ENCODE results near the gene ADGRV1. TPM values are rescaled to one million over a fixed set of nuclear protein-coding genes. Genes with fewer than 3 reads are reported as not detected.

The ADGRV1 gene
- polyA plus RNA-seq, 2 of the 4 experiments (the other 2 are of a cell fraction): 0.70 to 3.7 TPM

GRCh38 chr5:90902170-90902569, 343.6 kb downstream of the ADGRV1 start:
- DNase-seq (ENCODE audit: low read depth in 1 of 2, low spot score in 1 of 2): no peak
- peaks cover 28% of the 10 kb centered on the region for H3K4me1 ChIP-seq
- no peaks in the 10 kb centered on the region for H3K9me3 ChIP-seq
- ChIA-PET CTCF (interaction anchor here (0.7 kb wide), 1 partner anchor 30 kb away, joined by 3 read pairs; no protein-coding TSS in a partner anchor), POLR2A (no interaction called here)
- no peak for FAIRE-seq
- H3K4me2 ChIP-seq: no peak overlapping the region
- no peak for ATAC-seq
- 85% methylated on average over 4 of the region's 4 CpGs for whole genome bisulfite sequencing (ENCODE audit: missing lambda C conversion rate)
- TF ChIP-seq RNF2 (IDR thresholded peaks at IDR 0.05; ENCODE audit: borderline replicate concordance, low read depth) (no peak), JUNB (IDR thresholded peaks at IDR 0.05) (no peak), ZFP36 (IDR thresholded peaks at IDR 0.05; ENCODE audit: borderline replicate concordance, partially characterized antibody) (no peak), CTCF (IDR thresholded peaks at IDR 0.05) (no peak), HEYL (CRISPR knock-in tag; IDR thresholded peaks at IDR 0.05) (no peak), CHD2 (IDR thresholded peaks at IDR 0.05; ENCODE audit: low read length, partially characterized antibody) (no peak)
- no peak overlapping the region for H3K27ac ChIP-seq
- no peak overlapping the region for H3K4me3 ChIP-seq

GRCh38 chr5:90902651-90903386, 344.2 kb downstream of the ADGRV1 start:
- no peak overlapping the region for H3K27ac ChIP-seq
- H3K9me3 ChIP-seq: no peaks in the 10 kb centered on the region
- POLR2A ChIA-PET: no interaction called here
- no peak overlapping the region for H3K4me2 ChIP-seq
- H3K4me3 ChIP-seq: no peak overlapping the region
- DNase-seq (ENCODE audit: low read depth in 1 of 2, low spot score in 1 of 2) (no peak), ATAC-seq (no peak), FAIRE-seq (no peak)
- 93% methylated on average over 6 of the region's 6 CpGs for WGBS (ENCODE audit: missing lambda C conversion rate)
- H3K4me1 ChIP-seq: peaks cover 22% of the 10 kb centered on the region
- no peak for TF ChIP-seq TFCP2L1 (CRISPR knock-in tag; IDR thresholded peaks at IDR 0.05)
- no peak for TF ChIP-seq HMGXB4 (CRISPR knock-in tag; IDR thresholded peaks at IDR 0.05; ENCODE audit: borderline replicate concordance)
- no peak for TF ChIP-seq HES2 (IDR thresholded peaks at IDR 0.05)
- TF ChIP-seq PBX3 (IDR thresholded peaks at IDR 0.05): no peak
- no peak for TF ChIP-seq NFE2L2 (conservative IDR thresholded peaks at IDR 0.05; ENCODE audit: low read length)
- TF ChIP-seq POLR2A (IDR thresholded peaks at IDR 0.05; ENCODE audit: low read length): no peak
- TF ChIP-seq HOXB5 (CRISPR knock-in tag; IDR thresholded peaks at IDR 0.05): no peak
- no peak for TF ChIP-seq SMC3 (IDR thresholded peaks at IDR 0.05)
- TF ChIP-seq HEYL (CRISPR knock-in tag; IDR thresholded peaks at IDR 0.05): no peak
- TF ChIP-seq ATOH8 (CRISPR knock-in tag; IDR thresholded peaks at IDR 0.05; ENCODE audit: low read depth): no peak
- TF ChIP-seq EHF (CRISPR knock-in tag; IDR thresholded peaks at IDR 0.05): no peak
- no peak for TF ChIP-seq HDAC2 (IDR thresholded peaks at IDR 0.05)
- TF ChIP-seq CBX8 (IDR thresholded peaks at IDR 0.05): no peak
- CTCF ChIA-PET: no interaction called here
